Activated T-helper 1 cell treated with Interleukin-2 at 50 U/mL for 16 hours (primary cell): Measurements from ENCODE around the gene SDK2.

Experiments used
- DNase-seq: peaks from one replicate; pipeline ENCODE4 v3.0.0-alpha.2; 2020; ENCODE audit warnings: low read depth

SDK2 gene

GRCh38 chr17:73650617-73651200 is 6.5 kb upstream of the SDK2 start:
- DNase-seq, result no peak

DNA sequence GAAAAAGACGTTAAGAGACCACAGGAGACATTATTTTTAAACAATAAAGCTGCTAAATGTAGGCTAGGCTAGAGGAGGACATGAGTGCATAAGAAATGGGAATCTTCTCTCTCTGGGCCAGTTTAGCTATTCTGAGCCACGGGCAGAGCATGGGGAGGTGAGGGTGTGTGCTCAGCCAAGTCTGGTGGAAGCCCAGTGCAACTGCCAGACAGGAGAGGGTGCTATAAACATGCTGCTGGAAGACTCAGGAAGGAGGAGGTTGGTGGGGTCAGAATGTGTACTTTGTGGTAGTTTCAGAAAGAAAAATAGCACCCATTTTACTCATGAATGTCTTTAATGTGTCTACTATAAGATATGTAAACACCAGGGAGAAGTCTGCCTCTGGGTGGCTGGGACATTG is 5.9 kb upstream of the SDK2 start:
- no peak for DNase-seq

DNA sequence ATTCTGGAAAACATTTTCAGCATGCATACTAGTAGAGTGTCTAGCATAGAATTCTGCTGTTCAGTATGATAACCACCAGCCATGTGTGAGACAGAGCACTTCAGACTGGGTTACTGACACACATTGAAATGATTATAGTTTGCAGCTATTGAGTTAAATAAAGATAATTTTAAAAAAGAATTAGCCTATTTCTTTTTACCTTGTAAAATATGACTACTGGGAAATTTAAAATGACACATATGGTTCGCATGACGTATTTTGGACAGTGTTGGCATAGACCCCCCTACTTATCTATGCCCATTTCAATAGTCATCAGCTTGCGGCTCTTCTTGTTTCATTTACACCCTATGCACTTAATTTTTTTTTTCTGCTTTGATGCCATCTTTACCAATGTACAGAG is 4.7 kb upstream of the SDK2 start:
- no peak for DNase-seq

DNA sequence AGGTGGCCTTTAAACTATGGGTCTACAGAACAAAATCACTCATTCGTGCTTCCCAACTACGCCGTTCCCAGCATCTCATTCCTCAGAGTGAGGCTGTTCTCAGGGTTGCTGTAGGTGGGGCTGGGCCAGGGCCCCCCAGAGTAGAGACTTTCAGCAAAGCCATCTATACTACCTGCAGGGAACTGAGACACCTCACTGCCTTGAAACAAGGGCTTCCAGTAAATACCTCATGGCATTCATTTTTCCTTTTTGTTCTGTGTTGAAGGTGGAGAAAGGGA is 4.2 kb upstream of the SDK2 start:
- no peak for DNase-seq

DNA sequence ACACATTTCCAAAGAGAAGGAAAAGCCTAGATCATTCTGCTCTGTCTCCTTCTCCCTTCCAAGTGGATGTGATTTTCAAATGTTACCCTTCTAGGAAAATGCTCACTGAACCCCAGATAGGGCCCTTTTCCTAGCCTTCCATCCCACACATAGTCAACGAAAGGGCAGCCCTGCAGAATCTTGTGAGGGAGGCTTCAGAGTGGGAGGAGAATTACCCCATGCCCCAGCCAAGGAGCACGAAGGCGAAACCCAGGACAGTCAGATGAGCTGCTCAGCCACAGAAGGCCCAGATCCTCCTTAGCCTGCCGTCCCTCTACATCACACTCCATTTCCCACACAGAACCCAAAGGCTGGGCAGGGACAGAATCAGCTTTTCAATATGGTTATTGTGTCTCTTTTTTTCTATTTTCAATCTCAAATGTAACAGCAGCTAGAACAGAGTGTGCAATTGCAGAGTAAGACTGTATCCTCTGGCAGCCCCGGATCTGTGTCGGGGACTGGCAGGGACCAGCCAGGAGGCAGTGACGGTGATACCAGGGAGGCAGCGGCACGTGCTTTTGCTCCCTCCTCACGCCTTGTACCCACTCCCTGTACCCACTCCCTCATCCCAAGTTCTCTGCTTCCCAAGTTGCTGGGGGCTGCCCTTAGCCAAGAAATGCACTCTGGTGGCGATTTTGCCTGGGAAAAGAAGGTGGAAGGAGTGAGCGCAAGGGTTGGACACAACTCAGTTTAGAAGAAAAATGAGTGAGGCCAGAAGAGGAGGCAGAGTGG is 3.7 kb upstream of the SDK2 start:
- no peak for DNase-seq

GRCh38 chr17:73647301-73647695 is 3.1 kb upstream of the SDK2 start:
- no peak for DNase-seq

DNA sequence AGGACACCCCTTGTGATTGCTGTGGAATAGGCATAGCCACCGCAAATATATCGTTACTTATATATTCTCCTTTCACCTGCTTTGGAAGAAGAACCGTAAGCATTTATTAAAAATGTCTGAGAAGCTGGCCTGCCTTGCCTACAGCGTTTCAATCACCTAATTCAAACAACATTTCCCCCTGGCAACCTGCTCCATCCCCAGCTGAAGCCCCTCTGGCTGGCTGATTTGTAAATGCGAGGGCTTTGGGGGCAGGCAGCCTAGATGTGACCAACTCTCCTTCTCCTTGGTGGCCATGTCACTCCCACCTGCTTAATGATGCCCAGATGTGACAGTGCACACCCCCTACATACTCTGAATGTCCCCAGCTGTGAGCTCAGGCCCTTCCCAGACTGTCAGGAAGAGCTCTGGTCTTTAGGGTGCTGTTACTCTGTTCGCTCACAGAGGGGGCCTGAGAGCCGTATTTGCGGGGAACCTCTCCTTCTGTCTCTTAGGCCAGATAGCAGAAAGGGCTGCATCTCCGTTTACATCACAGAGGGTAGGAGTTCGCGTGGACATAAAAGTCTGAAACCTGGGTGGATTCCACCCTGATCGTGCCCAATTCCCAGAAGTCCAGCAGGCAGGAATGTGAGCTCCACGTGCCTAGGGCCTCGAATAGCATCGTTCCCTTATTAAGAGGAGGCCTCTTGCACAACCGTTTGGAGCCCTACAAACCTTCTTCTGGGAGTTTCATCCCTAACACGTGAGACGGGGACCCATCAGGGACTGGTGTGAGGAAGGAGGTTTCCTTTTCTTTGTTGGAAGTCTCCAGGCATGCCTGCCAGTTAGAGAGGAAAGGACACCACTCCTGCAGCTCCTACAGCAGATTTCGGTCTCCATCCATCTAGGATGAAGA is 2.4 kb upstream of the SDK2 start:
- no peak for DNase-seq

DNA sequence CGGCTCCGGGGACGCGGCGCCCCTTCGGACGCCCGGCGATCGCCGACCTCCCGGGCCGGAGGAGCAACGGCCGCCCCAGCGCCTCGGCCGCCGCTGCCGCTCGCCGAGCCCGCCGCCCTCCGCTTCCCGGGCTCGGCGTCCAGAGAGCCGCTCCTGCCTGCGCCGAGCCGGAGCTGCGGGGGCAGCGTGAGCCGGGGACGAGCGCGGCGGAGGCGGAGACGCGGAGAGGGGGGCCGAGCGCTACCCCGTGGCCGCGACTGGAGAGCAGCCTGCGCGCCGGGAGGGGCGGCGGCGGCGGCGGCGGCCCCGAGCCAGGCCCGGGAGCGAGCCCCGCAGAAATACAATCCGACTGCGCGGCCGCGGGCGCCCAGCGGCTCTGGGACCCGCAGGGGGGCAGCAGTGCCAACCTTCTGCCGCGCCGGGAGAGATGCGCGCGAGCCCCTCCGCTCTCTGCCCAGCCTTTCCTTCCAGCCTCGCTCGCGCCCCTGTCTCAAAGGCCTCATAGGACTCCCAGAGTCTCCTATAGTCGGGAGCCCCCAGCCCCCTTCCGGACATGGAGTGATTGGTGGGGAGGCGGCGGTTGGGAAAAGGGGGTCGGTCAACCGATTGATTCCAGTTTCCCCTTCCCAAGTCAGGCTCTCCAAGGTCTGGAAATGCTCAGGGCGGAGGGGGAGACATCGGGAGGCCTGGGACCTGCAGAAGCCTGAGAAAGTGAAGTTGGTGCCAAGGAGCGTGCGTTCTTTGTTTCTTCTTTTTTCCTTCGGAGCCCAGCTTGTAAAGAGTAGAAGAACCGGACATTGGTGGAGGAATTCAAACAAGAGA is 1.0 kb upstream of the SDK2 start:
- DNase-seq, result peak; percentile 15

GRCh38 chr17:73643852-73644144 is 447 bp downstream of the SDK2 start:
- no peak for DNase-seq

- DNase-seq, result no peak
Measured at GRCh38 chr17:73643001-73643851, 1.0 kb downstream of the SDK2 start.

GRCh38 chr17:73642659-73643000 is 1.6 kb downstream of the SDK2 start:
- DNase-seq, result no peak

DNA sequence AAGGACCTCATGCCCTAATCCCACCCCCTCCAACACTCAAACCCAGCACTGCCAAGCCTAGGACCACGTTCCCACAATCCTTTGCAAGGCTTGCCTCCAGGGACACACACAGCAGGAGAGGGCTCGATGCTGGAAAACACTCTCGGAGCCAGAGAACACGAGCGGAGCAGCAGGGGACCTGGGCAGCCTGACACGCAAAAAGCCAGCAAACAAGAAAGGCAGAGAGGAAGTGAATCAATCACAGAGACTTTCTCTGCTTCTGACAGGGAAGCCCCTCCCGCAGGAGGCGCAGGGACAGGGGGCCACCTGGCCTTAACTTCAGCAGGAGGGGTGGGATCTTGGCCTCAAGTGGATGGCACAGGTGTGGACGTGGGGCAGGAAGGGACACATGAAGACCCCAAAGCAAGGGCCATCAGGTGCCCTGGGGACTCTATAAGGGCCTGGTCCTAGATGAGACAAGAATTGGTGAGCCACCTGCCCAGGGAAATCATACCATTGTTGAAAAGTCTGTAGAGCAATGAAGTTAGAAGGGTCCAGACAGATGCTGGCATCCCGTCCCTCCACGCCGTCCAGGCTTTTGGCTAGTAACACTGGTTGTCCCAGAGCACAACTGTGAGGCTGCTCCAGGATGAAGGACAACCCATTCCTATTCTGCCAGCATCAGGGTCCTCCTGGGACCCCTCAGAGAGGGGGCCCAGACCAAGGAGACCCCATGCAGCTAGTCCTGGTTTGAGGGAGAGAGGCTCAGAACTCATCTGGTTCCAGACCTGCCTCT is 2.2 kb downstream of the SDK2 start:
- DNase-seq, result no peak

DNA sequence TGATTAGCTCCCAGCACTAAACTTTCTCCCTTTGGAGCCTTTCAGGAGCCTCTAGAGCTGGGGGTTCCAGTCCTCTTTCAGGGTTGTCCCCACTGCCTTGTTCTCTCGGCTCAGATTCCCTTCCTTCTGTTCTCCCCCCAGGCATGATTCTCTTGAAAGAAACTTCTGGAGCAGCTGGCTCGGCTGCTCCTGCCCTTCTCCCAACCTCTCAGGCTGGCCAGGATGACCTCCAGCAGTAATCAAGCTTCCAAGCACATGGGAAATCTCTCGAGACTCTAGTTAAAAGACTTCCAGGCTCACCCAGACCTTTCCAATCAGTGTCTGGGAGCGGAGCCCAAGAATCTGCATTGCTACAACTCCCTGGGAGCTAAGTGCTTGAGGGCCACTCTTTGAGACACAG is 3.6 kb downstream of the SDK2 start:
- DNase-seq, result no peak

DNA sequence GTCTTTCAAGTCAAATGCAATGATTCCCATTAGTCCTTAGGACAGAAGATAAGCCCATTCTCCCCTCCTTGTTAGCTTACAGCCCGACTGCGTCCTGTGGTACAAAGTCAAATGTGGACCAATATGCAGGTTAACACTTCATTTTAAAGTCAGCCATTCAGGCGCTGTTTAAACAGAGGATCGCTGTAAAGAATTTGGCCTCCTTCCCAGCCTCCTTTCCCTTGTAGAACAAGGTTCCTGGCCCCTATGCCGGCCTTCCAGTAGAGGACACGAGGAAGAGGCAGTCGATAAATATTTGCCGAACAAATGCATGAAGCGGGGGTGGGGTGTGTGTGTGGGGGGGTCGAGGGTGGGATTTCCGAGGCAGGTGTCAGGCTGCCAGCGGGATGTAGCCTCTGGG is 4.3 kb downstream of the SDK2 start:
- DNase-seq, result no peak

DNA sequence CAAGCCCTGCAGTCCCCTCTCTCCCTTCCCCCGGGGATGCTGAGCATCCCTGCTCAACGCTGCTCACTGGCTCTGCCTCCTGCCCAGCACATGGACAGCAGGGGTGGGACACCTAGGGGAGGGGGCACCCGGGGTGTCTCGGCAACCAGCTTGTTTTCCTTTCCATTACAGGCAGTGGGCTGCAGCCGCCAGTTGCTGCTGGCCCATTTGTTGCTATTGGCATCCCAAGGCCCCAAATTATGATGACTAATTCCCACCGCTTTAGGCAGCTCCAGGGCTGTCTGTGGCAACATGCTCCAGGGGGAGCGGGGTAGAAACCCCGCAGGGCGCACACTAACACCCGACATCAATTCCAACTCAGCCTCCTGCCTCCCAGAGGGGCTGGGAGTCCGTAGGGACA is 4.9 kb downstream of the SDK2 start:
- no peak for DNase-seq

DNA sequence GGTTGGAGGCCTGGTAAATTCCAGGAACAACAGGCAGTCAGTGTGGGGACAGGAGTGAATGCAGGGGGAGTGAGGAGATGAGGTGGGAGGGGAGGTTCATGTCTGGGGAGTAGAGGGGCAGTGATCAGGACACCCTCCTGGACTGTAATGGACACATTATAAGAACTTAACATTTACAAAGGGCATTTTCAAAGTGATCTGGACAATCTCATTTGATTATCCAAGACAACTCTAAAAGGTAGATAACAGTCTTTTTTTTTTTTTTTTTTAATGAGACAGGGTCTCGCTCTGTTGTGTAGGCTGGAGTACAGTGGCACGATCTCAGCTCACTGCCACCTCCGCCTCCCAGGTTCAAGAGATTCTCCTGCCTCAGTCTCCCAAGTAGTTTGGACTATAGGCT is 5.7 kb downstream of the SDK2 start:
- no peak for DNase-seq

- no peak for DNase-seq
Measured at GRCh38 chr17:73637866-73638265, 6.4 kb downstream of the SDK2 start.

GRCh38 chr17:73635101-73635817 is 9.0 kb downstream of the SDK2 start:
- DNase-seq, result no peak

GRCh38 chr17:73634629-73635028 is 9.6 kb downstream of the SDK2 start:
- DNase-seq, result no peak

DNA sequence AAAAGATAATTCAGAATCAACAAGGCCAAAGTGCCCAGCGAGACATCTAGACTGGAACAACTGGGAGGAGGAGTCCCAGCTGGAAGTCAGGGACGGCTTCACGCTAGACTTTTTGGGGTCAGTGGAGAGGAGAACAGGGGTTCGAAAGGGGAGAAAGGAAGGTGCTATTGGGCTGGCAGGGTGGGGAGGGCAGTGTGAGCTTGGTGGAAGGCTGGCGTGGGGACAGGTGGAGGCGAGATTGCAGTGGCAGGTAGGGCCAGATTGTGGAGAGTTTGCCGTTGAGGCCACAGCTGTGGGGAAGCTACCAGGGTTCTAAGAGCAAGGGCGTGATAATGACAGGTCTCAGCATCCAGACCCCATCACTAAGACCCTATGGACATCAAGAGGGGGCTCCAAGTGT is 10.5 kb downstream of the SDK2 start:
- no peak for DNase-seq
